H9 (cell line): ENCODE data around the gene CEP170B. TPM values are rescaled to one million over a fixed set of nuclear protein-coding genes. Genes with fewer than 3 reads are reported as not detected.

ENCODE experiments used
- DNase-seq: peaks from one replicate; pipeline ENCODE4 v3.0.0-alpha.2; 2017
- H2AFZ ChIP-seq: one replicate; pipeline ENCODE4 v1.6.1; 2013; ENCODE audit warnings: mild to moderate bottlenecking, low read length, control low read depth, moderate library complexity
- H2AK5ac ChIP-seq: 2 replicates; pipeline ENCODE4 v1.6.1; 2013; ENCODE audit warnings: low read length, control low read depth, mixed read lengths; ENCODE audit not compliant: insufficient read length
- H2BK120ac ChIP-seq: one replicate; pipeline ENCODE4 v1.6.1; 2013; ENCODE audit warnings: low read depth, mild to moderate bottlenecking, low read length, control low read depth, inconsistent platforms; ENCODE audit not compliant: poor library complexity, severe bottlenecking
- H2BK12ac ChIP-seq: 2 replicates; pipeline ENCODE4 v1.6.1; 2013; ENCODE audit warnings: low read length, control low read depth, mixed read lengths, low read depth; ENCODE audit not compliant: insufficient read length
- H2BK15ac ChIP-seq: 2 replicates; pipeline ENCODE4 v1.6.1; 2013; ENCODE audit warnings: low read depth, low read length, control low read depth
- H2BK20ac ChIP-seq: one replicate; pipeline ENCODE4 v1.6.1; 2013; ENCODE audit warnings: low read depth, mild to moderate bottlenecking, low read length, control low read depth, inconsistent platforms; ENCODE audit not compliant: poor library complexity, severe bottlenecking
- H2BK5ac ChIP-seq: 2 replicates; pipeline ENCODE4 v1.6.1; 2013; ENCODE audit warnings: low read length, control low read depth, mixed read lengths; ENCODE audit not compliant: insufficient read length
- H3K14ac ChIP-seq: 2 replicates; pipeline ENCODE4 v1.6.1; 2013; ENCODE audit warnings: low read length, control low read depth; ENCODE audit not compliant: insufficient read depth
- H3K18ac ChIP-seq: 2 replicates; pipeline ENCODE4 v1.6.1; 2013; ENCODE audit warnings: low read depth, mild to moderate bottlenecking, mixed read lengths, low read length, control low read depth; ENCODE audit not compliant: insufficient read length
- H3K23ac ChIP-seq: 2 replicates; pipeline ENCODE4 v1.6.1; 2013; ENCODE audit warnings: low read length, control low read depth, mixed read lengths, low read depth; ENCODE audit not compliant: insufficient read length
- H3K23me2 ChIP-seq: 2 replicates; pipeline ENCODE4 v1.6.1; 2013; ENCODE audit warnings: low read depth, mild to moderate bottlenecking, mixed read lengths, low read length, control low read depth; ENCODE audit not compliant: insufficient read length, poor library complexity, severe bottlenecking
- H3K27ac ChIP-seq: 2 replicates; pipeline ENCODE4 v1.5.1; 2013; ENCODE audit warnings: low read length, control low read depth, mixed read lengths, low read depth; ENCODE audit not compliant: insufficient read length
- H3K27me3 ChIP-seq: 2 replicates; pipeline ENCODE4 v1.6.1; 2013; ENCODE audit warnings: low read length, control low read depth, inconsistent platforms; ENCODE audit not compliant: insufficient read depth
- H3K4ac ChIP-seq: 2 replicates; pipeline ENCODE4 v1.6.1; 2013; ENCODE audit warnings: low read depth, mild to moderate bottlenecking, control low read depth, inconsistent platforms, low read length, moderate library complexity
- H3K4me1 ChIP-seq: 2 replicates; pipeline ENCODE4 v1.6.1; 2013; ENCODE audit warnings: low read length, control low read depth, inconsistent platforms; ENCODE audit not compliant: insufficient read depth
- H3K4me2 ChIP-seq: 2 replicates; pipeline ENCODE4 v1.6.1; 2013; ENCODE audit warnings: low read length, control low read depth, mixed read lengths; ENCODE audit not compliant: insufficient read length, insufficient read depth
- H3K56ac ChIP-seq: 2 replicates; pipeline ENCODE4 v1.6.1; 2013; ENCODE audit warnings: low read depth, mild to moderate bottlenecking, mixed read lengths, low read length, control low read depth; ENCODE audit not compliant: insufficient read length
- H3K79me1 ChIP-seq: 2 replicates; pipeline ENCODE4 v1.6.1; 2013; ENCODE audit warnings: low read depth, mild to moderate bottlenecking, moderate library complexity, low read length, control low read depth, inconsistent platforms; ENCODE audit not compliant: insufficient read depth, poor library complexity, severe bottlenecking
- H3K79me2 ChIP-seq: 2 replicates; pipeline ENCODE4 v1.6.1; 2013; ENCODE audit warnings: low read length, control low read depth, inconsistent platforms; ENCODE audit not compliant: insufficient read depth
- H3K9ac ChIP-seq: 2 replicates; pipeline ENCODE4 v1.6.1; 2013; ENCODE audit warnings: low read length, control low read depth, mixed read lengths; ENCODE audit not compliant: insufficient read length; ENCODE audit errors: extremely low read depth
- H3K9me3 ChIP-seq: one replicate; pipeline ENCODE4 v1.6.1; 2013; ENCODE audit warnings: low read depth, low read length, inconsistent platforms; ENCODE audit not compliant: control insufficient read depth
- H3T11ph ChIP-seq: one replicate; pipeline ENCODE4 v1.6.1; 2013; ENCODE audit warnings: mild to moderate bottlenecking, low read length, control low read depth, inconsistent platforms
- H4K20me1 ChIP-seq: one replicate; pipeline ENCODE4 v1.6.1; 2013; ENCODE audit not compliant: control insufficient read depth, insufficient read length, insufficient read depth
- H4K5ac ChIP-seq: 2 replicates; pipeline ENCODE4 v1.6.1; 2013; ENCODE audit warnings: low read depth, mild to moderate bottlenecking, mixed read lengths, low read length, control low read depth; ENCODE audit not compliant: insufficient read length
- H4K8ac ChIP-seq: replicated peaks from 2 replicates; pipeline ENCODE4 v1.6.1; 2013; ENCODE audit warnings: low read length, control low read depth, mixed read lengths, low read depth; ENCODE audit not compliant: insufficient read length
- H4K91ac ChIP-seq: 2 replicates; pipeline ENCODE4 v1.6.1; 2013; ENCODE audit warnings: low read depth, mild to moderate bottlenecking, moderate library complexity, mixed read lengths, low read length, control low read depth; ENCODE audit not compliant: insufficient read length
- H3K27ac Mint-ChIP-seq, 3 experiments: 2 replicates in 2 of 3; 3 replicates in 1 of 3; pipeline ENCODE4 v1.8.0; 2020 to 2021; ENCODE audit warnings: mixed read lengths in 3 of 3, mild to moderate bottlenecking in 1 of 3, moderate library complexity in 1 of 3
- H3K27me3 Mint-ChIP-seq: 2 replicates; pipeline ENCODE4 v1.8.0; 2021; ENCODE audit warnings: low read depth, mild to moderate bottlenecking, moderate library complexity, mixed read lengths
- H3K36me3 Mint-ChIP-seq, 3 experiments: 2 replicates in 2 of 3; 3 replicates in 1 of 3; pipeline ENCODE4 v1.8.0; 2020 to 2021; ENCODE audit warnings: low read depth in 3 of 3, mixed read lengths in 3 of 3; ENCODE audit not compliant: insufficient read depth in 1 of 3
- H3K4me1 Mint-ChIP-seq, 2 experiments: 2 replicates each; pipeline ENCODE4 v1.8.0; 2020; ENCODE audit warnings: mixed read lengths in 2 of 2
- H3K4me3 Mint-ChIP-seq, 2 experiments: 2 replicates in 1 of 2; 3 replicates in 1 of 2; pipeline ENCODE4 v1.8.0; 2020 to 2021; ENCODE audit warnings: mild to moderate bottlenecking in 2 of 2, mixed read lengths in 2 of 2, moderate library complexity in 1 of 2
- H3K9me3 Mint-ChIP-seq, 2 experiments: 2 replicates in 1 of 2; 3 replicates in 1 of 2; pipeline ENCODE4 v1.8.0; 2020; ENCODE audit warnings: mild to moderate bottlenecking in 2 of 2, mixed read lengths in 2 of 2, moderate library complexity in 1 of 2
- CTCF ChIP-seq: fragments of 200-600 bp; sonication (generic); conservative IDR thresholded peaks from 3 replicates; pipeline ENCODE4 v1.8.0; 2021; ENCODE audit warnings: antibody characterized with exemption, mild to moderate bottlenecking
- WGBS: extraction: QIAGEN DNeasy Blood & Tissue Kit; methylation state at CpG from one replicate; pipeline ENCODE4 v1.1.7; 2013; ENCODE audit warnings: missing lambda C conversion rate, low lambda C conversion rate, mixed read lengths; ENCODE audit not compliant: insufficient read length; ENCODE audit errors: extremely low coverage; 5-methylcytosine and 5-hydroxymethylcytosine counted together
- total RNA-seq: library from RNA; stranded (reverse); gene quantifications from 2 replicates; pipeline ENCODE4 v1.2.1, GENCODE V29; 2021

CEP170B gene
- total RNA-seq, 1 experiment from 2014 or later, result 28.8 TPM

GRCh38 chr14:104928391-104929133 lies 63.5 kb downstream of the CEP170B start:
- Histone ChIP-seq H3K14ac (no peak overlapping the region; the same call in 1 of the 2 replicates), H3K27me3 (peaks cover 20% of the 10 kb centered on the region; the same call in 1 of the 2 replicates), H2AFZ (no peak overlapping the region), H2BK5ac (no peak overlapping the region), H2BK120ac (no peak overlapping the region), H4K5ac (no peak overlapping the region), H3K9me3 (no peaks in the 10 kb centered on the region), H3K56ac (no peak overlapping the region), H3K23ac (no peak overlapping the region), H4K8ac (no peak overlapping the region), H3K79me1 (no peaks in the 10 kb centered on the region), H3K4ac (no peak overlapping the region), H2BK20ac (no peak overlapping the region), H4K20me1 (no peaks in the 10 kb centered on the region), H2BK15ac (no peak overlapping the region), H3K23me2 (no peaks in the 10 kb centered on the region), H3K27ac (no peak overlapping the region), H3K18ac (no peak overlapping the region), H2BK12ac (no peak overlapping the region), H3K4me2 (no peak overlapping the region), H3K4me1 (no peaks in the 10 kb centered on the region; the same call in 1 of the 2 replicates), H3K79me2 (no peaks in the 10 kb centered on the region), H3T11ph (no peak overlapping the region), H4K91ac (no peak overlapping the region), H3K9ac (no peak overlapping the region), H2AK5ac (no peak overlapping the region)
- no peak for TF ChIP-seq CTCF
- H3K9me3 Mint-ChIP-seq, result no peaks in the 10 kb centered on the region; a peak in 2 of 5 replicates
- H3K4me1 Mint-ChIP-seq, result peaks cover 4 to 5% of the 10 kb centered on the region in 2 experiments; a peak in 2 of 4 replicates
- no peak overlapping the region for H3K4me3 Mint-ChIP-seq
- H3K27me3 Mint-ChIP-seq, result peaks cover 46% of the 10 kb centered on the region
- no peak for DNase-seq
- no CpG with 5 or more reads among the region's 17 CpGs for WGBS
- H3K27ac Mint-ChIP-seq, result no peak overlapping the region
- H3K36me3 Mint-ChIP-seq, result 0 out of 7 replicates have a peak, but pooled peaks cover 0 to 3% (median 0%) of the 10 kb centered on the region in 3 experiments
